AG04449 (cell line): Measurements from ENCODE around the gene MORN5.

ENCODE experiments used
- CTCF ChIA-PET: fragments of 350-600 bp; formaldehyde crosslinking; extraction: SDS; loops from one replicate; lab custom pipeline; 2021; ENCODE audit warnings: antibody characterized with exemption; lab: Yijun Ruan, JAX
- POLR2A ChIA-PET: fragments of 400-600, 350-600 bp; formaldehyde crosslinking; extraction: SDS; loops from one replicate; lab custom pipeline; 2020; ENCODE audit warnings: antibody characterized with exemption, inconsistent platforms; lab: Yijun Ruan, JAX
- DNase-seq: peaks from one replicate; pipeline ENCODE4 v3.0.0-alpha.2; 2010; ENCODE audit warnings: low read depth, low spot score
- H3K4me3 ChIP-seq: 2 replicates; pipeline ENCODE4 v1.5.1; 2011; ENCODE audit warnings: low read depth, mild to moderate bottlenecking, control low read depth, low read length
- CTCF ChIP-seq: IDR thresholded peaks from one replicate; pipeline ENCODE4 v1.5.1; 2011; ENCODE audit warnings: mild to moderate bottlenecking, moderate library complexity, low read length, control low read depth, inconsistent platforms; ENCODE audit not compliant: insufficient read depth; ENCODE audit errors: missing control alignments

MORN5 gene

GRCh38 chr9:122130837-122131236, 28.9 kb upstream of the MORN5 start:
- no peak for DNase-seq
- CTCF ChIA-PET: interaction anchor here (10.2 kb wide), 1 partner anchor 7 kb away, joined by 122 read pairs; no protein-coding TSS in a partner anchor
- TF ChIP-seq CTCF: no peak

GRCh38 chr9:122131401-122132001, 28.2 kb upstream of the MORN5 start:
- no peak for TF ChIP-seq CTCF
- DNase-seq: no peak
- POLR2A ChIA-PET: no interaction called here

More at GRCh38 chr9:122130837-122131236, 28.9 kb upstream of the MORN5 start:
- POLR2A ChIA-PET: no interaction called here
- no peak overlapping the region for H3K4me3 ChIP-seq

GRCh38 chr9:122132539-122132938, 27.2 kb upstream of the MORN5 start:
- ChIA-PET POLR2A (no interaction called here), CTCF (interaction anchor here (0.9 to 10.2 kb wide), 7 partner anchors 9 to 220 kb away, joined by 3 to 122 read pairs (median 3); no protein-coding TSS in a partner anchor)
- H3K4me3 ChIP-seq: no peak overlapping the region
- TF ChIP-seq CTCF: no peak
- no peak for DNase-seq

More at GRCh38 chr9:122131401-122132001, 28.2 kb upstream of the MORN5 start:
- CTCF ChIA-PET: interaction anchor here (1.4 to 10.2 kb wide), 3 partner anchors 8 to 16 kb away, joined by 3 to 122 read pairs (median 3); no protein-coding TSS in a partner anchor
- H3K4me3 ChIP-seq: no peak overlapping the region

- CTCF ChIA-PET: interaction anchor here (1.0 to 10.2 kb wide), 9 partner anchors 10 to 219 kb away, joined by 3 to 122 read pairs (median 4); no protein-coding TSS in a partner anchor
- DNase-seq: no peak
Measured at GRCh38 chr9:122133263-122133983, 26.3 kb upstream of the MORN5 start.

GRCh38 chr9:122133984-122134535, 25.6 kb upstream of the MORN5 start:
- ChIA-PET CTCF (interaction anchor here (1.1 to 10.2 kb wide), 7 partner anchors 11 to 219 kb away, joined by 3 to 122 read pairs (median 4); no protein-coding TSS in a partner anchor), POLR2A (no interaction called here)
- no peak overlapping the region for H3K4me3 ChIP-seq
- no peak for DNase-seq
- no peak for TF ChIP-seq CTCF

More at GRCh38 chr9:122133263-122133983, 26.3 kb upstream of the MORN5 start:
- POLR2A ChIA-PET: no interaction called here
- TF ChIP-seq CTCF: no peak
- no peak overlapping the region for H3K4me3 ChIP-seq
